ENCODE results near the gene MYO3A.

The MYO3A gene

GRCh38 chr10:25914776-25915175, 19.3 kb upstream of the MYO3A start:
- no peaks in the 10 kb centered on the region for H3K27me3 ChIP-seq (ENCODE audit: control insufficient read depth, insufficient read depth, low read length, poor library complexity, severe bottlenecking)
- no peak overlapping the region for H3K4me3 ChIP-seq (ENCODE audit: insufficient read depth, low read depth, low read length)
- no peaks in the 10 kb centered on the region for H3K9me3 ChIP-seq (ENCODE audit: control insufficient read depth, low read length)
- no peak overlapping the region for H3K27ac ChIP-seq (ENCODE audit: insufficient read depth, low read depth, low read length, poor library complexity, severe bottlenecking)
- WGBS, 2 experiments = 89 to 100% methylated on average over 1 to 2 of the region's 2 CpGs
- no peaks in the 10 kb centered on the region for H3K36me3 ChIP-seq (ENCODE audit: control insufficient read depth, insufficient read depth, low read length)
- H3K4me1 ChIP-seq (ENCODE audit: control insufficient read depth, insufficient read depth, low read length) = no peaks in the 10 kb centered on the region

- Histone ChIP-seq H3K4me1 (ENCODE audit: control insufficient read depth, insufficient read depth, low read length) (no peaks in the 10 kb centered on the region), H3K27me3 (ENCODE audit: control insufficient read depth, insufficient read depth, low read length, poor library complexity, severe bottlenecking) (peaks cover 28% of the 10 kb centered on the region), H3K9me3 (ENCODE audit: control insufficient read depth, low read length) (no peaks in the 10 kb centered on the region), H3K27ac (ENCODE audit: insufficient read depth, low read depth, low read length, poor library complexity, severe bottlenecking) (no peak overlapping the region), H3K4me3 (ENCODE audit: insufficient read depth, low read depth, low read length) (peak overlapping the region; percentile 33), H3K36me3 (ENCODE audit: control insufficient read depth, insufficient read depth, low read length) (no peaks in the 10 kb centered on the region)
- 1% methylated on average over 35 of the region's 35 CpGs for WGBS, 2 experiments
Measured at GRCh38 chr10:25934621-25935139, 651 bp downstream of the MYO3A start.

GRCh38 chr10:25938405-25938804, 4.4 kb downstream of the MYO3A start:
- Histone ChIP-seq H3K4me3 (ENCODE audit: insufficient read depth, low read depth, low read length) (no peak overlapping the region), H3K36me3 (ENCODE audit: control insufficient read depth, insufficient read depth, low read length) (no peaks in the 10 kb centered on the region), H3K9me3 (ENCODE audit: control insufficient read depth, low read length) (no peaks in the 10 kb centered on the region), H3K4me1 (ENCODE audit: control insufficient read depth, insufficient read depth, low read length) (no peaks in the 10 kb centered on the region), H3K27me3 (ENCODE audit: control insufficient read depth, insufficient read depth, low read length, poor library complexity, severe bottlenecking) (peaks cover 22% of the 10 kb centered on the region), H3K27ac (ENCODE audit: insufficient read depth, low read depth, low read length, poor library complexity, severe bottlenecking) (no peak overlapping the region)

- Histone ChIP-seq H3K27ac (ENCODE audit: insufficient read depth, low read depth, low read length, poor library complexity, severe bottlenecking) (no peak overlapping the region), H3K4me3 (ENCODE audit: insufficient read depth, low read depth, low read length) (no peak overlapping the region), H3K4me1 (ENCODE audit: control insufficient read depth, insufficient read depth, low read length) (no peaks in the 10 kb centered on the region), H3K36me3 (ENCODE audit: control insufficient read depth, insufficient read depth, low read length) (no peaks in the 10 kb centered on the region), H3K9me3 (ENCODE audit: control insufficient read depth, low read length) (no peaks in the 10 kb centered on the region), H3K27me3 (ENCODE audit: control insufficient read depth, insufficient read depth, low read length, poor library complexity, severe bottlenecking) (no peaks in the 10 kb centered on the region)
- WGBS, 2 experiments = 97% methylated on average over 2 of the region's 2 CpGs; no CpG with 5 or more reads in 1 of the 2 experiments
Measured at GRCh38 chr10:25944771-25945170, 10.7 kb downstream of the MYO3A start.

- Histone ChIP-seq H3K4me1 (ENCODE audit: control insufficient read depth, insufficient read depth, low read length) (no peaks in the 10 kb centered on the region), H3K4me3 (ENCODE audit: insufficient read depth, low read depth, low read length) (no peak overlapping the region), H3K27me3 (ENCODE audit: control insufficient read depth, insufficient read depth, low read length, poor library complexity, severe bottlenecking) (no peaks in the 10 kb centered on the region), H3K36me3 (ENCODE audit: control insufficient read depth, insufficient read depth, low read length) (no peaks in the 10 kb centered on the region), H3K9me3 (ENCODE audit: control insufficient read depth, low read length) (no peaks in the 10 kb centered on the region), H3K27ac (ENCODE audit: insufficient read depth, low read depth, low read length, poor library complexity, severe bottlenecking) (no peak overlapping the region)
- WGBS, 2 experiments = 69% methylated on average over 1 of the region's 2 CpGs; no CpG with 5 or more reads in 1 of the 2 experiments
Measured at GRCh38 chr10:25952857-25953256, 18.8 kb downstream of the MYO3A start.

GRCh38 chr10:25954851-25955250, 20.8 kb downstream of the MYO3A start:
- Histone ChIP-seq H3K9me3 (ENCODE audit: control insufficient read depth, low read length) (no peaks in the 10 kb centered on the region), H3K27ac (ENCODE audit: insufficient read depth, low read depth, low read length, poor library complexity, severe bottlenecking) (no peak overlapping the region), H3K36me3 (ENCODE audit: control insufficient read depth, insufficient read depth, low read length) (no peaks in the 10 kb centered on the region), H3K4me3 (ENCODE audit: insufficient read depth, low read depth, low read length) (no peak overlapping the region), H3K27me3 (ENCODE audit: control insufficient read depth, insufficient read depth, low read length, poor library complexity, severe bottlenecking) (no peaks in the 10 kb centered on the region), H3K4me1 (ENCODE audit: control insufficient read depth, insufficient read depth, low read length) (no peaks in the 10 kb centered on the region)
- 100% methylated on average over 1 of the region's 1 CpG; no CpG with 5 or more reads in 1 of the 2 experiments for WGBS, 2 experiments

GRCh38 chr10:25959540-25960232, 25.7 kb downstream of the MYO3A start:
- Histone ChIP-seq H3K36me3 (ENCODE audit: control insufficient read depth, insufficient read depth, low read length) (no peaks in the 10 kb centered on the region), H3K4me1 (ENCODE audit: control insufficient read depth, insufficient read depth, low read length) (no peaks in the 10 kb centered on the region), H3K27me3 (ENCODE audit: control insufficient read depth, insufficient read depth, low read length, poor library complexity, severe bottlenecking) (no peaks in the 10 kb centered on the region), H3K9me3 (ENCODE audit: control insufficient read depth, low read length) (no peaks in the 10 kb centered on the region), H3K27ac (ENCODE audit: insufficient read depth, low read depth, low read length, poor library complexity, severe bottlenecking) (no peak overlapping the region), H3K4me3 (ENCODE audit: insufficient read depth, low read depth, low read length) (no peak overlapping the region)
- WGBS, 2 experiments = 85 to 97% methylated on average over 3 of the region's 3 CpGs

- no peaks in the 10 kb centered on the region for H3K9me3 ChIP-seq (ENCODE audit: control insufficient read depth, low read length)
- H3K27me3 ChIP-seq (ENCODE audit: control insufficient read depth, insufficient read depth, low read length, poor library complexity, severe bottlenecking) = no peaks in the 10 kb centered on the region
- H3K4me3 ChIP-seq (ENCODE audit: insufficient read depth, low read depth, low read length) = no peak overlapping the region
- H3K4me1 ChIP-seq (ENCODE audit: control insufficient read depth, insufficient read depth, low read length) = no peaks in the 10 kb centered on the region
- no peaks in the 10 kb centered on the region for H3K36me3 ChIP-seq (ENCODE audit: control insufficient read depth, insufficient read depth, low read length)
- no peak overlapping the region for H3K27ac ChIP-seq (ENCODE audit: insufficient read depth, low read depth, low read length, poor library complexity, severe bottlenecking)
- 95 to 98% methylated on average over 3 to 4 of the region's 4 CpGs for WGBS, 2 experiments
Measured at GRCh38 chr10:25965584-25965983, 31.6 kb downstream of the MYO3A start.

- WGBS, 2 experiments = 93% methylated on average over 2 of the region's 2 CpGs; no CpG with 5 or more reads in 1 of the 2 experiments
- no peaks in the 10 kb centered on the region for H3K4me1 ChIP-seq (ENCODE audit: control insufficient read depth, insufficient read depth, low read length)
- H3K27ac ChIP-seq (ENCODE audit: insufficient read depth, low read depth, low read length, poor library complexity, severe bottlenecking) = no peak overlapping the region
- H3K27me3 ChIP-seq (ENCODE audit: control insufficient read depth, insufficient read depth, low read length, poor library complexity, severe bottlenecking) = no peaks in the 10 kb centered on the region
- H3K36me3 ChIP-seq (ENCODE audit: control insufficient read depth, insufficient read depth, low read length) = no peaks in the 10 kb centered on the region
- no peaks in the 10 kb centered on the region for H3K9me3 ChIP-seq (ENCODE audit: control insufficient read depth, low read length)
- no peak overlapping the region for H3K4me3 ChIP-seq (ENCODE audit: insufficient read depth, low read depth, low read length)
Measured at GRCh38 chr10:25966844-25967243, 32.8 kb downstream of the MYO3A start.

GRCh38 chr10:25972631-25973030, 38.6 kb downstream of the MYO3A start:
- Histone ChIP-seq H3K4me3 (ENCODE audit: insufficient read depth, low read depth, low read length) (no peak overlapping the region), H3K36me3 (ENCODE audit: control insufficient read depth, insufficient read depth, low read length) (no peaks in the 10 kb centered on the region), H3K27ac (ENCODE audit: insufficient read depth, low read depth, low read length, poor library complexity, severe bottlenecking) (no peak overlapping the region), H3K27me3 (ENCODE audit: control insufficient read depth, insufficient read depth, low read length, poor library complexity, severe bottlenecking) (no peaks in the 10 kb centered on the region), H3K4me1 (ENCODE audit: control insufficient read depth, insufficient read depth, low read length) (no peaks in the 10 kb centered on the region), H3K9me3 (ENCODE audit: control insufficient read depth, low read length) (no peaks in the 10 kb centered on the region)
